ENCODE data around the gene MDH1B.
"Not testable (repeated sequence)": the region's sequence is repeated elsewhere in the genome, so short reads cannot be mapped to it uniquely, and the experiment has no call there.

MDH1B gene

DNA sequence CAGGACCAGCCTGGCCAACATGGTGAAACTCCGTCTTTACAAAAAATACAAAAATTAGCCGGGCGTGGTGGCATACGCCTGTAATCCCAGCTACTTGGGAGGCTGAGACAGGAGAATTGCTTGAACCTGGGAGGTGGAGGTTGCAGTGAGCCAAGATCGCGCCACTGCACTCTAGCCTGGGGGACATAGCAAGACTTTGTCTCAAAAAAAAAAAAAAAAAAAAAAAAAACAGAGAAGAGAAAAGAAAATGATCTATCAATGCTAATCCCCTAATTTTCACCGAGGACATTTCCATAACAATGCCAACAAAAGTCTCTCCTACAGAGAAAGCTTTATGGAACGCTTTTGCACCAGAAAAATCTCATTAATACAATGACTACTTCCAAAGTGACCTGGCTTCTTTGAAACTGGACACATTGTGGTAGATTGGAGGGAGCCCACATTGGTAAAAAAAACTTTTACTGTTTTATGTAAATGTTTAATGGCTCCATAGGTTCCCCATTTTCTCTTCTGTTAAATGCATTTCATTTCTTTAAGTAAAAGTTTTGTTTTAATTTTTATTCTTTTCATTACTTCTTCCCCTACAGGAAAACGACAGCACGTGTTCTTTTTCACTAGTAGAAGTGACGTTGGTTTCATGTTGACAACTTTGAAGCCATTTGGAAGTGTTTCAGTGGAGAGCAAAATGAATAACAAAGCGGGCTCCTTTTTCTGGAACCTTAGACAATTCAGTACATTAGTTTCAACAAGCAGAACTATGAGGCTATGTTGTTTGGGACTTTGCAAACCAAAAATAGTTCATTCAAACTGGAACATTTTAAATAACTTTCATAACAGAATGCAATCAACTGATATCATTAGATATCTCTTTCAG lies 1.2 kb upstream of the MDH1B start:
- DNase-seq = no peak

DNA sequence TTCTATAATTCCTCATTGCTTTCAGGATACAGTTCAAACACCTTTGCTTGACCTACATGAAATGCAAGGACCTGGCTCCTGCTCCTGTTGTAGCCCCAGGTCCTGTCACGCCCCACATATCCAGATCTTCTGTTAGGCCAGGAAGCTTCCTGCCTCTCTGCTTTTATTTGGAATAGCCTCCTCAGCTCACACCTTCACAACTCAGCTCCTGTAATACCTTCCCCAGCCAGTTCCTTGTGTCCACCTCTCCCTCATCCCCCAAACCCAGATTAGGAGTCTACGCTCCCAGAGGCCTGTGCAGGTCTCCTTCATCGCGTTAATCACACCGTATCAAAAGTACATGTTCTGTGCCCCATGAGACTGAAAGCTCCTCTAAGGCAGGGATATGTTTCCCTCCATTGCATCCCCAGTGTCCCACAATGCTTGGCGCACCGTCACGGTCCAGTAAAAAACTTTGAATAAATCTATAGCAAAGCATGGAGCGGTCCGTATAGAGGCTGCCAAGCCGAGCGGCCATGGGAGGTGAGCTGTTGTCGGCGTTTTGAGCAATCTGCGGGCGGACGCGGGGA lies 371 bp downstream of the MDH1B start:
- DNase-seq = no peak

- no peak for DNase-seq
Measured at GRCh38 chr2:206756816-206757215, 8.3 kb downstream of the MDH1B start.

DNA sequence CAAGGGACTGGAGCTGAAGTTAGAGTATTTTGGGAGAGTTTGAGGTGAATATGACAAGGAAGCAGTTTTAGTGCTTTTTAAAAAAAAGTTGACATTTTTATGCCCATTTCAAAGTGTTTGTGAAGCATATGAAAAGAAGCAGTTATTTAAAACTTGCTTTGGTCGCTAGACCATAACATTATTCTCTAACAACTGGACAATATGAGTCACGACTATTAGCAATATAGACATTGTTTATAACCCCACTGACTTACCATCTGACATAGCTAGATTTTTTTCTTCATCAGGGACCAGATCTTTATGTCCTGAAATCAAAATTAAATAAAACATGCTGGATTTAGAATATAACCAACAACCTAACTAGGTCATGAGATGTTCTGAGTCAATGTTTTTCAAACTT lies 24.3 kb downstream of the MDH1B start:
- no peak for DNase-seq

GRCh38 chr2:206739271-206739670 lies 25.9 kb downstream of the MDH1B start:
- DNase-seq = no peak

DNA sequence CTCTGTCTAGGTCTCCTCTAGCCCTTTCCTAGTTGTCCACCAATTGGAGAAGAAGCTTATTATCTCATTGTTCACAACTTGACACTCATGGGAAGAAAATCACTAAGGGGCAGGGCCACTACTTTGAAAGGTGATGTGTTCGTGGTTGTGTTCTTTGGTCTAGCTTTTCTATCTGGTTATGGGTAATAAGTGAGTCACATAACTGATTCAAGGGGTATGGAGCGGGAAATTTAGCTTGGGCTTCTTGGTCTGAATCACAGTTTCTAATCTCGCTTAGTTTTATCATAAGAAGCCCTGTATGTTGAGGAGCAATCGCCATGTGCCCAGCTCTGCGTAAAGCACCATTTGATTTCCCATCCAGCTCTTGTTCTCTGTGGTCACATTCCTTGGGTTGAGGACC lies 28.2 kb downstream of the MDH1B start:
- DNase-seq = no peak

DNA sequence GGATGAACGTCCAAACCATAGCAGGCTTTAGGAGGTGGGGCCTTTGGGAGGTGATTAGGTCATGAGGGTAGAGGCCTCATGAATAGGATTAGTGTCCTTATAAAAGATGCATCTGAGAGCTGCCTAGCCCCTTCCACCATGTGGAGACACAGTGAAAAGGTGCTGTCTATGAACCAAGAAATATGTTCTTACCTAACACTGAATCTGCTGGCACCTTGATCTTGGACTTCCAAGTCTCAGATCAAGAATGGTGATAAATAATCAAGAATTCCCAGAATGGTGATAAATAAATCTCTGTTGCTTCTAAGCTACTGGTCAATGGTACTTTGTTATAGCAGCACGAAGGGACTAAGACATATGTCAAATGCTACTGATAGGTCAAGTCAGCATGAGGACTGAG lies 31.8 kb downstream of the MDH1B start:
- DNase-seq = no peak

- no peak for DNase-seq
Measured at GRCh38 chr2:206728277-206729199, 36.6 kb downstream of the MDH1B start.

DNA sequence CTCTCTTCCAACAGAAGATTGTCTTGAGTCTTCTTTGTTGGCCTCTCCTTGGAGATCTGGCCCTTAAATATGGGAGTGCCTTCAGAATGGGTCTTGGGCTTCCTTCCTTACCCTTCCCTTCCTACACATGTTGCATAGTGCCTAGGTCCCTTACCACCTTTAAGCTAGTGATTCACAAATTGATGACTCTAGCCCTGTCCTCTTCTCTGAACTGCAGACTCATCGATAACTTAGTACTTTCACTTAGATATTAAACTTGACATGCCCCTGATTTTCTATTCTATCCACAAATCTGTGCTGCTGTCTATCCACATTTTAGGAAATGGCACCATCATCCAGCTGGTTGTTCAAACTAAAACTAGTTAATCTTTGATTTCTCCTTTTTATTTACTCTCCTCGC lies 37.8 kb downstream of the MDH1B start:
- DNase-seq = no peak

DNA sequence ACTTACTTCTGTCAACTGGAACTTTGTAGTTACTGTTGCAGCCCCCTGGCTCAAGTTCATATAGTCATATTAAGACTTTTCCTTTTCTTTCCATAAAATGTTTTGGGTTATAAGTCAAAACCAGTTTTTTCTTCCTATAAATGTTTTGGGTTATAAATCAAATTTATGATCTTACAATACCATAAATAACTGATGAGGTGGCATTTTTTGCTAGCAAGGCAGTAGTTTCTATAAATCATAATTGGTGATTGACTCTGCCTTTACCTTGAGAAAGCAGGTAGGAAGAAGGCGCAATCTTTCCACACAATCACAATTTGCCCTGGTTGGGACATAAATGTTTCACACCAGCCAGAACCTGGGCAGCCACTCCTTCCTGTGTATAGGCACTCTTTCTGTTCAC lies 41.8 kb downstream of the MDH1B start:
- no peak for DNase-seq

DNA sequence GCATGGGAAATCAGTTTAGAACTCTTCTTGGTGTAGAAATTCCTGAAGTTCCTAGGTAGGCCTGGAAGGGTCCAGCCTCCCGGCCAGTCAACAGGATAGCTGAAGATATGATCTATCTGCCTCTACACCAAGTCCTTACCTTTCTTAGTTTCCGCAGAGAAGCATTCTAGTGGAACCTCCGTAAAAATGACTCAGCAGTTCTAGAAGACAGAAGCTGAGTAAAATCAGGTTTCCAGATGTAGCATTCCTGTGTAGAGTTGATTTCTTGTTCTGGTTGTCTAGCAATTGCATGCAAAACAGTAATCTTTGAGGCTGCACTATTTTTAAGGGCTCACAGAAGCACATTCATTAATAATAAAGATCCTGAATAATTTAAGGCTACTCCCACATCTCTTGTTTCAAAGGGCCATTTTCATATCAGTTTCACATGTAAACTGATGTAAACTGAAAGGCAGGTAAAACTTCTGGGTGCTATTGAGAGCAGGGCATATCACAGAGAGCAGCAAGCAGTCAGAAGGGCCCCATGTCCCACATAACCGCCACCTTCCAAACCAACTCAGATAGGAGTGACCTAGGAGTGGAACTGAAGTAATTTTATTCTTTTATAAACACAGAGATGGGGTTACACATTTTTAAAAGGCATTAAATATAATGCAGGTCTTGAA lies 43.7 kb downstream of the MDH1B start:
- DNase-seq = no peak

GRCh38 chr2:206718296-206718695 lies 46.8 kb downstream of the MDH1B start, which contains the start of gene DYTN:
DYTN (minus strand) TSS chr2:206718396; CDS start chr2:206718279, 117 bp downstream.
- DNase-seq = no peak

DNA sequence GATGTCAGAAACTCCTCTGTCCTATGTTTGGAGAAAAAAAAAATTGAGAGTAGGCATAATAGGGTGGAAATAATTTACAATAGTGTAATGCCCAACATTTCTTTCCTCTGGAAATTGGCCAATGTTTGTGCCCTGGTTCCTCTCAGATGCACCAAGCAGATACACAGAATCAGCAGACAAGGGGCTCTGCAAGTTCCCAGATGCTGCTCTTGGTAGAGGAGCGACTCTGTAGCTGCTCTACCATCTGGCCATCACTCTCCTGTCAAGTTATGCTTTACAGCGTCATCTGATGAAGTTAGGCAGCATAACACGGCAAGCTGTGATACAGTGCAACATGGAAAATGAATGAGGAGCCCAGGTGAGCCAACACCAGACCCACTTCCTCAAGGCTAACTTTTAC lies 48.5 kb downstream of the MDH1B start:
- no peak for DNase-seq

GRCh38 chr2:206715183-206715582 lies 49.9 kb downstream of the MDH1B start:
- DNase-seq = not testable (repeated sequence)

DNA sequence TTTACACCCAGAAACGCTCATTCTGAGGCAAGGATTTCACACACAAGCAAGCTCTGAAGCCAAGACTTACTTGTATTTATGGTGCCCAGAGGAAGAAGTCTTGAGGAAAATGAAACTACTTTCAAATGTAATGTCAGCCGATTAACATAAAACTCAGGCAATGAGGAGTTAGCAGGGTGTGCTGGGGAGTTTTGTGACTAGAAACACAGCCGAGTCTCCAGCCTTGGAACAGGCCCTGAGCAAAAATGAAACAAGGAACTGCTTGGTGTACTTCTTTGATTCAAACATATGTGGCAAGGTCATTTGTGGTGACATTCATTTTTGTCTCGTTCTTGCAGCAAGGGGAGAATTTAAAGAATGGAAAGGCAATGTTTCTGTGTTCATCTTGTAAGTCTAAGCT lies 51.4 kb downstream of the MDH1B start:
- no peak for DNase-seq

DNA sequence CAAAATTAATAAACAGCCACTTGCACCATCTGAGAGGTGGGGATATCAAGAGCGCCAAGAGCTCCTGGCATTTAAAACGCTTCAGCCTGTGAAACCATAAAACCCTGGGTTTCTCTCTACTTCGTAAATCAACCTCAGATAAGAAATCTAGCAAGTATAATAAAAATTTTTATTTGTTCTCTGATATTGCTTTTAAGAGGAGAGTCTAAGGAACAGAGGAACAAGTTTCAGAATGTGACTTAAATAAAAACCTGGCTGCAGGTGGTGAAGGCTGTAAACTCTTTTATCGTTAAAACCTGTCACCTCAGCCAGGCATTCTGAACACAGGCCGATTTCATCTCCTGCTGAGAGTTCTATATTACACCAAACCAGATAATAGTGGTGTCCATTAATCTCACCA lies 56.8 kb downstream of the MDH1B start:
- no peak for DNase-seq

DNA sequence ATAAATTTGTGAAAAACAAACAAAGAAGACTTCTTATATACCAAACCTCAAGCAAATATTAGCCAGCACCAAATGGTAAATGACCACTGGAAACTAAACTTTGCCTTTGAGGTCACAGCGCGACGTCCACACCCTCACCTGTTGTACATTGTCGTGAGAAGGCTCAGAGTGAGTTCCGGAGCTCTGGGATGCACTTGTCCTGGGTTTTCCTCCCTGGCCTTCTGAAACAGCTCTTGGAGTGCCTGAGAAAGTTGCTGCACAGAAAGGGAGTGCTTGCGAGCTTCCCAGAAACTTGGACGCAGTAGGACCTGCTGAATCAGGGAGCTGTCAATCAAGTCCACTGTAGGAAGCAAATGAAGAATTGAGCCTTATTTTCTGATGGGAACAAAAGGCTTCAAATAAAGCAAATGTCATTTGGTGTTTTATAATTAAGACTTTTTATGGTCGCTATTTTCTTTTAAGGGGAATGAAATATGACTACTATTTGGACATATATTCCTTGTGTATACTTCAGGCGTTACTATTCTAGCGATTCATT lies 57.9 kb downstream of the MDH1B start:
- no peak for DNase-seq

DNA sequence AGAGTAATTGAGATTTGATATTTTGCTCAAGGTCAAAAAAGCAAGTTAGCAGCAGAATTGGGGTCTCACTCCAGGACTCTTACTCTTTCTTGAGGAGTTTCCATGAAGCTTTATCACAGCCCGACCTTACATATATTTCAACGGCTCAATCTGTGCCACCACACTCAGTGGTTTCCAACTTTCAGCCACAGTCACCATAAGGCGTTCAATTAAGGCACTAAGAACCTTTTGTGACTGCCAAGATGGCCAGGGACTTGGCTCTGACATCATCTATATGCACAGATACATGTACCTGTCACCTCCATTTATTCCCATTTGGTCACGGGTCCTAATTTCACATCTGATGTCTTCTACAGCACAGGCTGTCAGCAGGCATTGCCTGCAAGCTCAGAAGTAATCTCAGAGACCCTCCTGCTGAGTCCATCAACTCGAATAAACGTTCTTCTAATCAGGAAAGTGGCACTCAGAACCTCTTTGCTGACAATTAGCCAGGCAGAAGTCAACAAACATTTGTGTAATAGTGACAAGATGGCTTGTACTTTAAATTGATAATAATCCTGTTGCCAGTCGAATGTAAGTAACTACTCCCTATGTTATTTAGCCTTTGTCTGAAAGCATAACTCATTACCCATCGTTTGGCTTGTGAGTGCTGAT lies 63.0 kb downstream of the MDH1B start:
- DNase-seq = no peak

GRCh38 chr2:206700156-206700555 lies 65.0 kb downstream of the MDH1B start:
- DNase-seq = no peak

DNA sequence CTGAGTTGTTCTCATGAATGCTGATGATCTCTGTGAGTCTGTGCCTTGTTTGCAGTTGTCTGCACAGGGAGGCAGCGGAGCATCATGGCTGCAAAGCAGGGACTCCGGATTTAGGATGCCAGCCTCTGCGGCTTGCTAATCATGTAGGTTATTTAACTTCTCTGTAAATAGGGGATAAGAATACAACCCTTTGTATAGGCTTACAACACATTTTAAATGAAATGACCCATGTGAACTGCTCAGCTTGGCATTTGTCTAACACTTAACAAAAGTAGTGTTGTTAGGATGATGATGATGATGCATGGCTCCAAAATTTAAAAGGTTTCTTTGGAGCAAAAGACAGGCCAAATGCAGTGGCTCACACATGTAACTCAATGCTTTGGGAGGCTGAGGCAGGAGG lies 66.3 kb downstream of the MDH1B start:
- DNase-seq = no peak

- no peak for DNase-seq
Measured at GRCh38 chr2:206696910-206697309, 68.2 kb downstream of the MDH1B start.

All from CD4-positive, alpha-beta T cell treated with Interleukin-12 subunit alpha and Interleukin-12 subunit beta, for 1 hour (primary cell).